Right kidney (tissue), 1 donor: ENCODE measurements around the gene TBC1D5.

Experiments
- DNase-seq: peaks from one replicate; pipeline ENCODE4 v3.0.0-alpha.2; 2016

Gene TBC1D5

GRCh38 chr3:17166369-17166768 lies 576.1 kb downstream of the TBC1D5 start:
- no peak for DNase-seq

- DNase-seq = no peak
Observed at GRCh38 chr3:17162116-17162515, 580.3 kb downstream of the TBC1D5 start.

- no peak for DNase-seq
Observed at GRCh38 chr3:17160597-17160996, 581.8 kb downstream of the TBC1D5 start.

- DNase-seq = no peak
Observed at GRCh38 chr3:17158941-17159682, 583.3 kb downstream of the TBC1D5 start.

- DNase-seq = no peak
Observed at GRCh38 chr3:17157713-17158112, 584.7 kb downstream of the TBC1D5 start.

GRCh38 chr3:17156864-17157263 lies 585.6 kb downstream of the TBC1D5 start:
- DNase-seq = no peak

GRCh38 chr3:17155951-17156350 lies 586.5 kb downstream of the TBC1D5 start:
- no peak for DNase-seq

GRCh38 chr3:17154941-17155340 lies 587.5 kb downstream of the TBC1D5 start:
- DNase-seq = no peak

- no peak for DNase-seq
Observed at GRCh38 chr3:17154221-17154620, 588.2 kb downstream of the TBC1D5 start.

- DNase-seq = no peak
Observed at GRCh38 chr3:17153209-17153608, 589.2 kb downstream of the TBC1D5 start.

GRCh38 chr3:17151598-17152373 lies 590.6 kb downstream of the TBC1D5 start:
- DNase-seq = no peak

- no peak for DNase-seq
Observed at GRCh38 chr3:17149076-17149475, 593.4 kb downstream of the TBC1D5 start.

GRCh38 chr3:17144665-17144993 lies 597.8 kb downstream of the TBC1D5 start:
- DNase-seq = no peak

- DNase-seq = no peak
Observed at GRCh38 chr3:17143893-17144664, 598.4 kb downstream of the TBC1D5 start.

GRCh38 chr3:17142516-17142915 lies 599.9 kb downstream of the TBC1D5 start:
- no peak for DNase-seq

GRCh38 chr3:17141699-17142098 lies 600.7 kb downstream of the TBC1D5 start:
- no peak for DNase-seq

GRCh38 chr3:17140670-17141505 lies 601.5 kb downstream of the TBC1D5 start:
- DNase-seq = no peak

GRCh38 chr3:17138246-17139039 lies 604.0 kb downstream of the TBC1D5 start:
- no peak for DNase-seq

GRCh38 chr3:17137321-17137826 lies 605.1 kb downstream of the TBC1D5 start:
- DNase-seq = no peak

GRCh38 chr3:17136136-17136721 lies 606.2 kb downstream of the TBC1D5 start:
- peak; percentile 35 for DNase-seq

- peak; percentile 24 for DNase-seq
Observed at GRCh38 chr3:17135696-17136095, 606.7 kb downstream of the TBC1D5 start.
